OCI-LY1 (cell line): Measurements from ENCODE around the gene MRPL51.

ENCODE experiments used
- H2AFZ ChIP-seq: fragments of 200-600 bp; sonication (generic), shearing (Covaris generic); 2 replicates; pipeline ENCODE4 v1.6.0; 2014; ENCODE audit warnings: antibody characterized with exemption, mild to moderate bottlenecking, low read length
- H3F3A ChIP-seq: fragments of 200-600 bp; sonication (generic), shearing (Covaris generic); 2 replicates; pipeline ENCODE4 v1.6.0; 2014; ENCODE audit warnings: mild to moderate bottlenecking, antibody characterized with exemption, low read length, moderate library complexity; ENCODE audit not compliant: insufficient read depth
- H3K27ac ChIP-seq: fragments of 200-600 bp; sonication (generic); 2 replicates; pipeline ENCODE4 v1.5.1; 2014; ENCODE audit warnings: low read length, mixed run types, mild to moderate bottlenecking, low read depth; ENCODE audit not compliant: poor library complexity, severe bottlenecking
- H3K27me3 ChIP-seq: fragments of 200-600 bp; sonication (generic); 2 replicates; pipeline ENCODE4 v1.6.0; 2014; ENCODE audit warnings: antibody characterized with exemption, mild to moderate bottlenecking, low read length, moderate library complexity; ENCODE audit not compliant: insufficient read depth
- H3K36me3 ChIP-seq: fragments of 200-600 bp; sonication (generic); 2 replicates; pipeline ENCODE4 v1.6.1; 2014; ENCODE audit warnings: mild to moderate bottlenecking, antibody characterized with exemption, low read length, moderate library complexity, mixed read lengths; ENCODE audit not compliant: insufficient read depth
- H3K4me1 ChIP-seq: fragments of 200-600 bp; sonication (generic); 2 replicates; pipeline ENCODE4 v1.5.1; 2014; ENCODE audit warnings: mild to moderate bottlenecking, low read length, moderate library complexity; ENCODE audit not compliant: insufficient read depth, severe bottlenecking
- H3K4me2 ChIP-seq: fragments of 200-600 bp; sonication (generic), shearing (Covaris generic); 2 replicates; pipeline ENCODE4 v1.6.1; 2014; ENCODE audit warnings: low read length
- H3K4me3 ChIP-seq: fragments of 200-600 bp; sonication (generic); 2 replicates; pipeline ENCODE4 v1.5.1; 2014; ENCODE audit warnings: low read length, low read depth, mild to moderate bottlenecking, mixed read lengths; ENCODE audit not compliant: poor library complexity, severe bottlenecking
- H3K79me2 ChIP-seq: fragments of 200-600 bp; shearing (Covaris generic); 2 replicates; pipeline ENCODE4 v1.6.1; 2016; ENCODE audit warnings: mixed run types, low read length, mixed read lengths; ENCODE audit not compliant: insufficient read depth
- H3K9ac ChIP-seq: fragments of 200-600 bp; sonication (generic), shearing (Covaris generic); 2 replicates; pipeline ENCODE4 v1.6.1; 2014; ENCODE audit warnings: mild to moderate bottlenecking, low read length, mixed read lengths
- H3K9me2 ChIP-seq: fragments of 200-600 bp; sonication (generic), shearing (Covaris generic); 2 replicates; pipeline ENCODE4 v1.6.1; 2014; ENCODE audit warnings: low read depth, mild to moderate bottlenecking, low read length, mixed read lengths
- H3K9me3 ChIP-seq: fragments of 200-600 bp; shearing (Covaris generic); 2 replicates; pipeline ENCODE4 v1.6.1; 2014; ENCODE audit warnings: low read length, mixed read lengths
- H4K20me1 ChIP-seq: fragments of 200-600 bp; sonication (generic), shearing (Covaris generic); 2 replicates; pipeline ENCODE4 v1.6.0; 2016; ENCODE audit warnings: mild to moderate bottlenecking, low read length; ENCODE audit not compliant: insufficient read depth
- CTCF ChIP-seq: fragments of 200-600 bp; sonication (generic), shearing (Covaris generic); IDR thresholded peaks from 2 replicates; pipeline ENCODE4 v1.5.1; 2017; ENCODE audit warnings: mild to moderate bottlenecking, antibody characterized with exemption, low read length, moderate library complexity, mixed read lengths
- EZH2 ChIP-seq: fragments of 200-600 bp; sonication (generic), shearing (Covaris generic); IDR thresholded peaks from 2 replicates; pipeline ENCODE4 v1.8.0; 2017; ENCODE audit warnings: borderline replicate concordance, mixed run types, mild to moderate bottlenecking, antibody characterized with exemption, low read length, moderate library complexity, mixed read lengths

MRPL51 gene

GRCh38 chr12:6451348-6452244, 41.5 kb downstream of the MRPL51 start, which contains the start of gene TAPBPL:
TAPBPL (plus strand) TSS chr12:6452042; CDS start chr12:6452249, 207 bp downstream.
- peak within 1 kb of the TSS; percentile 57 for H3K4me3 ChIP-seq
- H3K9ac ChIP-seq, result peak within 1 kb of the TSS; percentile 74
- peaks cover 56% of the 10 kb centered on the region for H3K4me1 ChIP-seq
- H3K27me3 ChIP-seq, result no peaks in the 10 kb centered on the region
- H3K27ac ChIP-seq, result peak within 1 kb of the TSS; percentile 99
- peak within 1 kb of the TSS; percentile 68 for H3K4me2 ChIP-seq
- no peaks in the 10 kb centered on the region for H3K9me2 ChIP-seq
- H2AFZ ChIP-seq, result no peak within 1 kb of the TSS
- no peaks in the 10 kb centered on the region for H4K20me1 ChIP-seq
- no peaks in the 10 kb centered on the region for H3K9me3 ChIP-seq
- TF ChIP-seq CTCF (no peak), EZH2 (no peak)
- no peaks in the 10 kb centered on the region for H3F3A ChIP-seq
- H3K79me2 ChIP-seq, result no peaks in the 10 kb centered on the region
- H3K36me3 ChIP-seq, result peaks cover 57% of the 10 kb centered on the region; the same call in 1 of the 2 replicates

- H3K9ac ChIP-seq, result peak overlapping the region; percentile 74
- TF ChIP-seq EZH2 (no peak), CTCF (no peak)
Measured at GRCh38 chr12:6450869-6451347, 42.2 kb downstream of the MRPL51 start.

DNA sequence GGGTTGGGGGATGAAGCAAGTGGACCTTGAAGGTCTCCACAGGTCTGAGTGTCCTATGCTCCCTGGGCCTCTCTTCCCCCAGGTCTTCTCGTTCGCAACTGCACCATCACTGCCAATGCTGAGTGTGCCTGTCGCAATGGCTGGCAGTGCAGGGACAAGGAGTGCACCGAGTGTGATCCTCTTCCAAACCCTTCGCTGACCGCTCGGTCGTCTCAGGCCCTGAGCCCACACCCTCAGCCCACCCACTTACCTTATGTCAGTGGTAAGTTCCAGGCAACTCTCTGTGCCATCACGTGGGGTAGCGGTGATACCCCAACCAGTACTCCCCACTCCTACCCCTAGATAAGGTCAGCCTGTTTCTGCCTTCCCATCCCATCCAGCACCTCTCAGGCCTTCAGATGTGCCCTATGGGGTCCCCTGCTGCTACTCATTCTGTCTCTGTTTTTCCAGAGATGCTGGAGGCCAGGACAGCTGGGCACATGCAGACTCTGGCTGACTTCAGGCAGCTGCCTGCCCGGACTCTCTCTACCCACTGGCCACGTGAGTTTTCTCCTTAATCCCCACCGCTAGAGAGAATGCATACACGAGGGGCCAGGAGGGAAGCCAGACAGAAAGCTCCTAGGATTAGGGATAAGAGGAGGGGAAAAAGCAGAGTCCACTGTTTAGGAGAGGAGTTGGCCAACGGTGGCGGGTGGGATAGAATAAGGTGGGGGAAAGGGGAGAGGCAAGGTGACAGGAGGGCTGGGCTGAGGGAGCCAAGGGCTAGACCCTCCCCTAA, 42.8 kb downstream of the MRPL51 start:
- Histone ChIP-seq H3K4me3 (peak overlapping the region; percentile 57), H3F3A (no peaks in the 10 kb centered on the region), H3K9me2 (no peaks in the 10 kb centered on the region), H3K4me1 (peaks cover 67% of the 10 kb centered on the region), H3K36me3 (peaks cover 64% of the 10 kb centered on the region; the same call in 1 of the 2 replicates), H4K20me1 (no peaks in the 10 kb centered on the region), H3K27me3 (no peaks in the 10 kb centered on the region), H3K79me2 (peaks cover 7% of the 10 kb centered on the region; the same call in 1 of the 2 replicates), H3K27ac (peak overlapping the region; percentile 99), H3K9ac (peak overlapping the region; percentile 74), H3K4me2 (peak overlapping the region; percentile 68), H3K9me3 (no peaks in the 10 kb centered on the region), H2AFZ (no peak overlapping the region)
- TF ChIP-seq EZH2 (no peak), CTCF (no peak)

More at GRCh38 chr12:6450869-6451347, 42.2 kb downstream of the MRPL51 start:
- Histone ChIP-seq H3F3A (no peaks in the 10 kb centered on the region), H3K27me3 (no peaks in the 10 kb centered on the region), H3K36me3 (peaks cover 59% of the 10 kb centered on the region; the same call in 1 of the 2 replicates), H2AFZ (no peak overlapping the region), H3K79me2 (peaks cover under 1% of the 10 kb centered on the region; the same call in 1 of the 2 replicates), H3K4me3 (peak overlapping the region; percentile 57), H3K9me3 (no peaks in the 10 kb centered on the region), H3K27ac (peak overlapping the region; percentile 99), H3K9me2 (no peaks in the 10 kb centered on the region), H3K4me2 (peak overlapping the region; percentile 68), H4K20me1 (no peaks in the 10 kb centered on the region), H3K4me1 (peaks cover 63% of the 10 kb centered on the region)
